Adrenal gland (tissue), 12 donors: ENCODE measurements around the gene C1QTNF9. TPM values are rescaled to one million over a fixed set of nuclear protein-coding genes. Genes with fewer than 3 reads are reported as not detected.

Experiments used
- DNase-seq, 7 donors: peaks; one replicate each; pipeline ENCODE4 v3.0.0-alpha.2; 2019 to 2020
- H3K27ac ChIP-seq, 5 donors: fragments of 200-600 bp; sonication (generic) in 4 of 5; 1 replicate in 3 of 5; 2 replicates in 2 of 5; pipeline versions ENCODE4 v1.5.1 to v1.8.0; 2016 to 2020; ENCODE audit warnings: mild to moderate bottlenecking in 1 of 5
- H3K27me3 ChIP-seq: fragments of 200-600 bp; 2 replicates; pipeline ENCODE4 v1.8.0; 2021
- H3K36me3 ChIP-seq, 2 donors: fragments of 200-600 bp; replicated peaks in 1 of 2; 1 replicate in 1 of 2; 2 replicates in 1 of 2; pipeline versions ENCODE4 v1.5.1 to v1.8.0; 2018 to 2022
- H3K4me1 ChIP-seq, 2 donors: fragments of 200-600 bp; replicated peaks in 1 of 2; 1 replicate in 1 of 2; 2 replicates in 1 of 2; pipeline versions ENCODE4 v1.5.1 to v1.8.0; 2018 to 2021
- H3K4me3 ChIP-seq, 4 donors: fragments of 200-600 bp; sonication (generic) in 3 of 4; one replicate each; pipeline ENCODE4 v1.5.1; 2016 to 2018
- H3K9me3 ChIP-seq, 3 donors: fragments of 200-600 bp; sonication (generic) in 1 of 3; replicated peaks in 1 of 3; 1 replicate in 2 of 3; 2 replicates in 1 of 3; pipeline versions ENCODE4 v1.5.1 to v1.8.0; 2016 to 2021
- CTCF ChIP-seq, 6 experiments: fragments of 450-650 bp in 4 of 6; fragments of 200-600 bp in 2 of 6; sonication (generic) in 1 of 6; IDR thresholded peaks; 1 replicate in 5 of 6; 2 replicates in 1 of 6; pipeline versions ENCODE4 v1.5.1 to v1.8.0; 2016 to 2021; ENCODE audit warnings: antibody characterized with exemption in 6 of 6, mild to moderate bottlenecking in 2 of 6, moderate library complexity in 1 of 6
- POLR2A ChIP-seq, 2 donors: fragments of 450-650 bp; IDR thresholded peaks; one replicate each; pipeline ENCODE4 v1.6.1; 2017; ENCODE audit warnings: antibody characterized with exemption in 2 of 2, mild to moderate bottlenecking in 2 of 2, moderate library complexity in 1 of 2
- WGBS, 4 donors: extraction: QIAGEN DNeasy Blood & Tissue Kit in 2 of 4; methylation state at CpG; one replicate each; pipeline versions ENCODE4 v1.1.5 to v1.1.7; 2013 to 2017; 5-methylcytosine and 5-hydroxymethylcytosine counted together
- intact Hi-C, 2 donors: fragments of 100-400 bp; cut with DNase I; formaldehyde crosslinking; loops; one replicate each; pipeline versions ENCODE4 v1.14.1 to v1.15.0; 2022 to 2023
- polyA plus RNA-seq, 3 donors: library from polyadenylated mRNA; stranded (reverse); fragments of 200-250 nt in 2 of 3; fragments of 350-450 nt in 1 of 3; fragmentation: Illumina TruSeq in 1 of 3; extraction: RNeasy Lipid Tissue Mini Kit (QIAGEN cat#74804) in 1 of 3; gene quantifications; one replicate each; pipeline ENCODE4 v1.2.3, GENCODE V29; 2013 to 2014
- total RNA-seq, 9 donors: library from RNA; depleted of rRNA in 4 of 9; stranded (reverse); fragments of >200 nt in 4 of 9; fragments of 120-200 nt in 1 of 9; fragmentation: NEBNext Ultra II Directional in 1 of 9; extraction: Animal tissue kit (Norgen Biotek cat#: 25700) in 1 of 9; gene quantifications; one replicate each; pipeline versions ENCODE4 v1.1.0 to v1.2.4, GENCODE V29; 2013 to 2023
- donor health status: healthy with polysubstance abuse.
- donor health status: Bipolar disorder and iron deficiency.
- donor health status: DM: yes; HTN: yes; CAD: no.
- donor health status: DM: no; HTN: no; CAD: no.
- donor health status: DM: no; HTN: no; CAD: no.
- donor health status: DM: yes; HTN: yes; CAD: no.

Gene C1QTNF9
- total and polyA plus RNA-seq, 12 donors = 0.11 to 0.94 (median 0.16) TPM; not detected in 9

- 78 to 95% (median 91%) methylated on average over 1 of the region's 1 CpG for WGBS, 4 donors
- no peaks in the 10 kb centered on the region for H3K4me1 ChIP-seq
Observed at GRCh38 chr13:24306632-24307031, 2.7 kb upstream of the C1QTNF9 start.

DNA sequence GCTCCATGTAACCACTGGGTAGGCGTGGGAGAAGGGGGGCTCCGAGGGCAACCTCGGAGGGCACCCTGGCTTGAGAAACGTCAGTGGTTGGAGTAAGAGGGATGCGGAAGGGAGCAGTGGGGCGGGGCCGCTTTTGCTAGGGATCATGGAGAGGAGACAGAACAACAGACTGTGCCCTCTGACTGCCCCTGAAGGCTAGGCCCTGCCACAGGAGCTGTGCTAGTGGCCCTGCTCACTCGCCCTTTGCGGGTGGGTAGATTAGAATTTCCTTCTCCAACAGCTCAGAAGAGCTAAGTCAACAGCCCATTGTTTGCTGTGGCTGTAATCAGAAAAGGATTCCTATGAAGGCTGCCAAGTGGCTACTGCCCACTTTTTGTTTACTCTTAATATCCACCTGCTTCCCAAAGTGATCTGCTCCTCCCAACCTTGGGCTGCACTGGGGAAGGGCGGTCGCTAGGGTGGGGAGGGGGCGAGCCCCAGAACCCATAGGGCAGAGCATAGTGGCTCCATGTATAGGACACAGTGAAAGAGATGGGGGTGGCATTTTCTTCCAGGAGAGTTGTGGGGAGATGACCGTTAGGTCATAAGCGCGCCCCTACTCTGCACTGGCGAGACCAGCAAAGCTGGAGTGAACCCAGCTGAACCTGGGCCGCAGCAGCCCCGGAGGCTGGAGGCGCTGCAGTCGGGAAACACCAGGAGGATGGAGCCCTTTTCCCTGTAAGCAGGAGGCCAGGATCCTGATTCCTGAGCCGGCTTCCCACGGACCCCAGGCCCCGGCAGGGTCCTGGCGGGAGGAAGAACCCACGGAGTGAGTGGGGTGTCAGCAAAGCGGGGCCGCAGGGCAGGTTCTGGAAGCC, 1.9 kb upstream of the C1QTNF9 start:
- no peaks in the 10 kb centered on the region for H3K9me3 ChIP-seq
- no peak overlapping the region for H3K4me3 ChIP-seq
- intact Hi-C loops = no loop called here
- WGBS, 4 donors = 86 to 93% (median 92%) methylated on average over 19 to 27 of the region's 27 CpGs
- no peaks in the 10 kb centered on the region for H3K27me3 ChIP-seq
- TF ChIP-seq POLR2A (IDR thresholded peaks at IDR 0.05) = no peak
- DNase-seq = no peak
- no peaks in the 10 kb centered on the region for H3K4me1 ChIP-seq
- H3K36me3 ChIP-seq = peaks cover 0 to 25% of the 10 kb centered on the region in 2 donors
- no peak overlapping the region for H3K27ac ChIP-seq

More at GRCh38 chr13:24306632-24307031, 2.7 kb upstream of the C1QTNF9 start:
- no peak overlapping the region for H3K27ac ChIP-seq
- no peak for DNase-seq
- TF ChIP-seq POLR2A (IDR thresholded peaks at IDR 0.05) (no peak), CTCF (IDR thresholded peaks at IDR 0.05) (no peak)
- no peaks in the 10 kb centered on the region for H3K9me3 ChIP-seq
- peaks cover 0 to 28% of the 10 kb centered on the region in 2 donors for H3K36me3 ChIP-seq
- intact Hi-C loops = no loop called here
- H3K27me3 ChIP-seq = no peaks in the 10 kb centered on the region
- H3K4me3 ChIP-seq = no peak overlapping the region

DNA sequence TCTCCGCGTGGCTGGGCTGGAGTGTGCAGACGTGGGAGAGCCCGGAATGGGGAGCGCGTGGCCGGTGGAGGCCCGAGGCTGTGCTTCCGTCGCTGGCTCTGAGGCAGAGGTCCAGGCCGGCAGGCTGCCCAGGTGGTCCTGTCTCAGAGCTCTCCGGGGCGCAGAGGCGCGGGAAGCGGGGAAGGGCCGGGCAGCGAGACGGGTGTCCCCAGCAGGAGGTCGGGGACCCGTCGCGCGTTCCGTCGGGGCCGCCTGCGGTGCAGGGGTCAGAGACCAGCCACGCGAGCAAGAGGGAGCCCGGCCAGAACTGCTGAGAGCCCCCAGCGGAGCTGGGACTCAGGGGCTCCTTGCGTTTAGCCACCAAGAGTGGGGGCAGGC, 1.3 kb upstream of the C1QTNF9 start:
- no peak overlapping the region for H3K27ac ChIP-seq
- H3K4me1 ChIP-seq = no peaks in the 10 kb centered on the region
- H3K4me3 ChIP-seq = no peak overlapping the region
- 78 to 91% (median 83%) methylated on average over 20 to 33 of the region's 33 CpGs for WGBS, 4 donors
- no peak for DNase-seq
- H3K9me3 ChIP-seq = no peaks in the 10 kb centered on the region
- H3K36me3 ChIP-seq = peaks cover 0 to 19% of the 10 kb centered on the region in 2 donors
- no peaks in the 10 kb centered on the region for H3K27me3 ChIP-seq
- no peak for TF ChIP-seq POLR2A (IDR thresholded peaks at IDR 0.05)
- no peak for TF ChIP-seq CTCF (IDR thresholded peaks at IDR 0.05)
- intact Hi-C loops = no loop called here

- intact Hi-C loops = no loop called here
- Histone ChIP-seq H3K27ac (no peak overlapping the region), H3K27me3 (no peaks in the 10 kb centered on the region), H3K9me3 (no peaks in the 10 kb centered on the region), H3K36me3 (peaks cover 0 to 14% of the 10 kb centered on the region in 2 donors), H3K4me3 (no peak overlapping the region), H3K4me1 (no peaks in the 10 kb centered on the region)
- TF ChIP-seq POLR2A (IDR thresholded peaks at IDR 0.05) (no peak), CTCF (IDR thresholded peaks at IDR 0.05) (no peak)
- 85 to 91% (median 88%) methylated on average over 29 to 37 of the region's 37 CpGs for WGBS, 4 donors
- no peak for DNase-seq
Observed at GRCh38 chr13:24308488-24309020, 826 bp upstream of the C1QTNF9 start.
